Daoy (cell line): ENCODE data around the gene MTERF4. TPM values are rescaled to one million over a fixed set of nuclear protein-coding genes. Genes with fewer than 3 reads are reported as not detected.

Experiments
- DNase-seq: peaks from one replicate; pipeline ENCODE4 v3.0.0-alpha.2; 2015; ENCODE audit warnings: low read depth
- total RNA-seq: library from RNA; depleted of rRNA; stranded (reverse); fragments of >200 nt; shearing (Covaris generic); gene quantifications from 2 replicates; pipeline ENCODE4 v1.2.3, GENCODE V29; 2014

The MTERF4 gene
- total RNA-seq, 1 experiment from 2014 or later, result 28.1 TPM

GRCh38 chr2:241088791-241089732 is 13.0 kb downstream of the MTERF4 start:
- no peak for DNase-seq

GRCh38 chr2:241088376-241088775 is 13.7 kb downstream of the MTERF4 start:
- DNase-seq, result no peak

- no peak for DNase-seq
These were observed 14.4 kb downstream of the MTERF4 start for GRCh38 chr2:241087420-241088268.

DNA sequence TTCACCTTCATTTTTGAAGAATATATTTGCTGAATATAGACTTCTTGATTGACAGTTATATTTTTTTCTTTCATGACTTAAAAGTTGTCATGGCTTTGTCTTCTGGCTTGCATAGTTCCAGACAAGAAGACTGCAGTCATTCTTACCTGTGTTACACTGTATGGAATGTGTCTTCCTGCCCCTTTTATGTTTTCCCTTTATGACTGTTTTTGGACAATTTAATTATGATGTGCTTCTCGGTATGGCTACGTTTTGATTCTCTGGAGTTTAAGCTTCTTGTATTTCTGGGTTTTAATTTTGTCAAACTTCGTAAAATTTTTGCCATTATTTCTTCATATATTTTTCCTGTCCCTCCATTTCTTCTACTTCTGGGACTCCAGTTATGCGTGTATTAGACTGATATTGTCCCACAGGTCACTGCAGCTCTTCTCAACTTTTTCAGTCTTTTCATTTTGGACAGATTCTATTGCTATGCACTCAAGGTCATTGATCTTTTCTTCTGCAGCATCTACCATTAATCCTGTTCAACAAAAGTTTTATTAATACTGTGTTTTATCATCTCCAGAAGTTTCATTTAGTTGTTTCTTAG is 17.1 kb downstream of the MTERF4 start:
- no peak for DNase-seq

- DNase-seq, result no peak
These were observed 19.0 kb downstream of the MTERF4 start for GRCh38 chr2:241083091-241083415.

DNA sequence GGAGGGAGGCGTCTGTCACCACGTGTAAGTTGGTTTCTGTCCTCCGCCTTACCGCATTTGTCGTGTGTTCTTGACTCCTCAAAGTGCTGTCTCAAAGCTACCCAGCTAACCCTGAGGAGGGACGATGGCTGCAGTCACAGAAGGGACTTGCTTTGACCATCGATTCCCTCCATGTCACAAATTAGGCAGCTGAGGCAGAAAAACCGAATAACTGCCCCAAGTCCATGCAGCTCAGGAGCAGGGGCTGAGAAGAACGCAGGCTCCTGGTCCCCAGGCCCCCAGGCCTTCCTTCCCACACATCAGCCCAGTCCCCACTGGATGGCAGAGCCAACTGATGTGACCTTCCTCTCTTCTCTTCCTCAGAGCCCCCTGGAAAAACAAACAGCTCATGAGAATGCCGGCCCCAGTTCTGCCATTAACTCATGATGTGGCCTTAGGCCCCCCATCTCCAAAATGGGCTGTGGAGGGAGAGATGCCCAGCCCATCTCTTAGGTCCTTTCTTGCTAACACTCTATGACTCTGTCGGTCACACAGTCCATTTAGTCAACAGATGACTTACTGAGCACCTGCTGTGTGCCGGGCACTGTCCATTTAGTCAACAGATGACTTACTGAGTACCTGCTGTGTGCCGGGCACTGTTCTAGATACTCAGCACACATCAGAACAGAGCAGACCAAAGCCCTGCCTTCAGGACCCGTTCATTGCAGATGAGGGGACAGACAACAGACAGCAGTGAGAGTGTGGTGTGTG is 19.6 kb downstream of the MTERF4 start:
- DNase-seq, result no peak

DNA sequence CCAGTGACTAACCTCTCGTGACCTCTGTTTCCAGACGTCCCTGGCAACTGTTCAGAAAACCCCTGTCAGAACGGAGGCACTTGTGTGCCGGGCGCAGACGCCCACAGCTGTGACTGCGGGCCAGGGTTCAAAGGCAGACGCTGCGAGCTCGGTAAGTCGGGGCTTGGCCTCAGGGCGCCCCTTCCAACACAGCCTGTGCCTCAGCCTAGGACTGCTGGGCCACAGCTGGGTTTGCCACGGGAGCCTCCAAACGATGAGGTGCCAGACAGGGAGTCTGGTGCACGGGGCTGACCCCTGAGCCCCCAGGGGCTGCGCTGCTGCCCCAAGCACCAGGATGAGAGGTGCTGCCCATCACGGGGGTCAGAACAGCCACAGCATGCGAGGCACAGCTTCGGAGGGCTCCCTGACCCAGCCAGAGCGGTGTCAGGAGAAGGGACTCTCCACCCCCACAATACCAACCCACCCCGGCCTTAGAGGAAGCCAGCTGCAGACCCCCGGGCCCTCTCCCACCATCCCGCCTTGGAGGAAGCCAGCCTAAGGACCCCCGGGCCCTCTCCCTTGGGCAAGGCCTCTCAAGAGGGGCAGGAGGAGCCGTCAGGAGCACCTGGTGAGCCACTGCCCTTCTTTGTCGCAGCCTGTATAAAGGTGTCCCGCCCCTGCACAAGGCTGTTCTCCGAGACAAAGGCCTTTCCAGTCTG is 20.3 kb downstream of the MTERF4 start:
- no peak for DNase-seq

DNA sequence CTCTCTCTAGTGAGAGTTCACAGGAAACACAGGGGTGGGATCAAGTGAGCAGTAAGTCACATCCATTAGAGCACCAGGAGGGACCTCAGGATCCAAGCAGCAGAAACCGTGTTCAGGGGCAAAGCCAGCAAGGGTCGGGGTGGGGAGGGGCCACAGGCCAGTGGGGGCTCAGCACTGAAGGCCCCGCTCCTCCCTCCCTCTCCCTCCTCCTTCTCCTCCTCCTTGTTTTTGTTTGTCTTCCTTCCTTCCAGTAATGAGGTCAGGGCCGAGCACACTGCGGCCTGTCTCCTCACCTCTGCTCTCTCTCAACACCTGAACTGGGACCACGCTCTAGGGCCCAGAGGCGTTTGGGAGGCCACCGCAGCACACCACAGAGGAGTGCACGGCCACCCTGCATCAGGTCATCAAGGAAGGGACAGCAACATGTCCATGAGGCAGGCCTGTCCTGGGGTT is 20.9 kb downstream of the MTERF4 start:
- DNase-seq, result no peak

DNA sequence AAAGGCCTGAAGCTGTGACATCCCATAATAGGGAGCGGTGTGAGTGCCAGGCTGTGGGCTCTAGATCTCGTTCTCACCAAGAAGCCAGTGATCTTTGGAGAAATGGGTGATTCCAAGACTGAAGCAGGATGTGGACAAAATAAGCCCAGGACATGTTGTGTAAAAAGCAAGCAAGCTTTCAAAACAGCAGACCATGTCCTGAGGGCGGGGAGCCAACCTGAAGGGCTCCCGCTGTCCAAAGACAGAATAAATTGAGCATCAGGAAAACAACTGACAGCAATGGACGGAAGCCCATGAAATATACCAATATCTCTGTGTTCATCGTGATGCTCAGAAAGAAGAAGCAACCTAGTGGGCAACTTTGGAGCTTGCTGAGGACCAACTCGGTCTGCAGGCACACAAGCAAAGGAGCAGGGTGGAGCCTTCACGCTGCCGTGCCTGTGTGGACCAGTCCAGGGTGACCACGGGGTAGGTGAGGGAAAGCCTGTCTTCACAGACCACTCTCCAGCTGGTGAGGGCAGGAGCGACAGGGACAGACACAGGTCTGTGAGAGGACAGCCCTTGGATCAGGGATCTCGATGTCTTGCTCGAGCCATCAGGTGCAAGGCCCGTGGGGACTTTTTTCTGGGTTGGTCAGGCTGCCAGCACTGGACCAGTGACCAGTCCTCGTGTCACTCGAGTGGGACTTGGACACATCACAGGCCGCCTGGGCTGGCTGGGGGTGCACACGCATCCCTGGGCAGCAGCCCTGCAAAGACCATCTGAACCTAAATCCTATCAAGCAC is 21.5 kb downstream of the MTERF4 start:
- no peak for DNase-seq

DNA sequence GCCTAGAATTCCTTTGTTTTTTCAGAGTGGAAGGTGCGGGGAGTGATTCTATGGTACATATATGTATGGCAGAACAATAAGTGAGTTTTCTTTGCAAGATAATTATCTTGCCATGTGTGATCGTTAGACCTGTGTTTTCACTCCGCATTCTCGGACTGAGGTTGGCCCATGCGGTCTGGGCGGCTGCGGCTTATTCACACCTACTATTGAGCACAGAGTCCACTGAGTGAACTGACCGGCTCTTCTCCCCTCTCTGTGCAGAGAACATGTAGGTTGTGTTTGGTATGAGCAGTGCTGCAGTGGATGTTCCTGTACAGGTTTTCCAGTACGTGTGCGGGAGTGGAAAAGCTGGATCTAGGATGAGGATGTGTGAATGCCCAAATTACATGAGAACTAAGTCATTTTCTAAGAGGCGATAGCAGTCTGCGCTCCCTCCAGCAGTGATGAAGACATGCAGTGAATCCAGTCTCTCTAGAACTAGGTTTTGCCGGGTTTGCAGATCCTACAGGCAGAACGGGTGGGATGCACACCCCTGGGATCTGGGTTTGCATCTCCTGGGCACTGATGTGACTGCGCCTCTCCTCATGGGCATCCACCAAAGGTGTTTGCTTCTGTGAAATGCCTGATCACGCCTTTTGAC is 27.1 kb downstream of the MTERF4 start:
- DNase-seq, result no peak

- no peak for DNase-seq
These were observed 27.8 kb downstream of the MTERF4 start for GRCh38 chr2:241074065-241074818.

- DNase-seq, result no peak
These were observed 28.7 kb downstream of the MTERF4 start for GRCh38 chr2:241073166-241074064.

DNA sequence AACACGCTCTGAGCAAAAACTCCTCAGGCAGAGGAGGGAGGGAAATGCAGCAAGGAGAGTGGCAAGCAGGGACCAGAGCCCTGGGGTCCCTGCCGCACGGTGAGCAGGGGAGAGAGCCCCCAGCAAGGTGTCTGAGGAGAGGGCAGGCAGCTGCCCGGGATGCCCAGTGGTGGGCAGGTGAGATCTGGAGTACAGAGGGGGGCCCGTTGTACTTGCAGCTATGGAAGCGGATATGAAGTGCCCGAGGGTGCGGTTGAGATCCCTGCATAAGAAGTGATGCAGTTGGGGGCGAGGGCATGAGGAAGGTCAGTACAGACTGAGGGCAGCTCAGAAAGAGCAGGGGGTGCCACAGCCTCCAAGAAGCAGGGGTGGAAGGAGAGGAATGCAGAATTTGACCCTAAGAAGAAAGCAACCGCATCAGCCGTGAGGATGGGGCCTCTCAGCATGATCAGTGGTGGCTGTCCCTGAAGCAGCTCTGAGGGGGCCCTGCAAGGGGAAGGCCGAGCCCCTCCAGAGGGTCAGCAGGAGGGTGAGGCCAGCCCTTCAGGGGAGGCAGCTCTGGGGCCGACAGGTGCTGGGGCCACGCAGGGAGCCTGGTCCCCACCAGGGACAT is 29.4 kb downstream of the MTERF4 start:
- DNase-seq, result no peak

- no peak for DNase-seq
These were observed 29.9 kb downstream of the MTERF4 start for GRCh38 chr2:241072151-241072550.

- DNase-seq, result no peak
These were observed 30.4 kb downstream of the MTERF4 start for GRCh38 chr2:241071677-241072111.

GRCh38 chr2:241070811-241071676 is 31.0 kb downstream of the MTERF4 start:
- DNase-seq, result no peak
